PC-9 (cell line): ENCODE data around the gene TRPV6. TPM values are rescaled to one million over a fixed set of nuclear protein-coding genes. Genes with fewer than 3 reads are reported as not detected.

Source experiments
- BruUV-seq: library from RNA; stranded (reverse); fragments of 400-500 nt; replicated peaks from 2 replicates; lab custom pipeline; 2021; lab: Mats Ljungman, UMichigan
- CTCF ChIA-PET: fragments of 300-600 bp; sonication (Branson Sonifier 250); formaldehyde crosslinking; loops from one replicate; lab custom pipeline; 2022; ENCODE audit warnings: antibody characterized with exemption; lab: Charles Lee
- POLR2A ChIA-PET: fragments of 300-600 bp; sonication (Branson Sonifier 250); formaldehyde crosslinking; loops from one replicate; lab custom pipeline; 2022; ENCODE audit warnings: antibody characterized with exemption; ENCODE audit not compliant: unreplicated experiment; lab: Charles Lee
- DNase-seq, 2 experiments: peaks; one replicate each; pipeline versions ENCODE4 v3.0.0 to v3.0.0-alpha.2; 2015 to 2022; ENCODE audit warnings: mixed read lengths in 1 of 2
- H2AFZ ChIP-seq: fragments of 200-600 bp; sonication (generic); 2 replicates; pipeline ENCODE4 v1.8.1; 2017; ENCODE audit warnings: antibody characterized with exemption
- H3F3A ChIP-seq: fragments of 200-600 bp; sonication (generic); 2 replicates; pipeline ENCODE4 v1.8.1; 2017; ENCODE audit warnings: antibody characterized with exemption, mild to moderate bottlenecking, low read depth; ENCODE audit not compliant: insufficient read depth
- H3K27ac ChIP-seq: fragments of 200-600 bp; sonication (generic); 2 replicates; pipeline ENCODE4 v1.6.1; 2016; ENCODE audit warnings: mixed run types
- H3K27me3 ChIP-seq: fragments of 200-600 bp; sonication (generic); 2 replicates; pipeline ENCODE4 v1.6.1; 2016; ENCODE audit warnings: low read depth, mixed run types; ENCODE audit not compliant: insufficient read depth
- H3K36me3 ChIP-seq: fragments of 200-600 bp; sonication (generic); 2 replicates; pipeline ENCODE4 v1.6.1; 2016; ENCODE audit warnings: low read depth, mixed run types
- H3K4me1 ChIP-seq: fragments of 200-600 bp; sonication (generic); replicated peaks from 2 replicates; pipeline ENCODE4 v1.6.1; 2016; ENCODE audit warnings: mixed run types; ENCODE audit not compliant: insufficient read depth
- H3K4me2 ChIP-seq: fragments of 200-600 bp; sonication (generic); 2 replicates; pipeline ENCODE4 v1.6.1; 2017; ENCODE audit warnings: mixed run types
- H3K4me3 ChIP-seq: fragments of 200-600 bp; sonication (generic); 2 replicates; pipeline ENCODE4 v1.6.1; 2016; ENCODE audit warnings: mixed run types
- H3K79me2 ChIP-seq: fragments of 200-600 bp; sonication (generic); 2 replicates; pipeline ENCODE4 v1.6.1; 2017; ENCODE audit warnings: low read depth, mixed run types
- H3K9me2 ChIP-seq: fragments of 200-600 bp; sonication (generic); 2 replicates; pipeline ENCODE4 v1.8.1; 2017; ENCODE audit warnings: mild to moderate bottlenecking; ENCODE audit not compliant: insufficient read depth
- H3K9me3 ChIP-seq: fragments of 200-600 bp; sonication (generic); 2 replicates; pipeline ENCODE4 v1.8.1; 2016; ENCODE audit warnings: low read depth; ENCODE audit not compliant: insufficient read depth
- H4K20me1 ChIP-seq: fragments of 200-600 bp; sonication (generic); 2 replicates; pipeline ENCODE4 v1.8.1; 2017; ENCODE audit not compliant: insufficient read depth
- EZH2 ChIP-seq: fragments of 200-600 bp; sonication (generic); IDR thresholded peaks from 2 replicates; pipeline ENCODE4 v1.8.0; 2017; ENCODE audit warnings: antibody characterized with exemption, low read depth
- intact Hi-C: fragments of 100-400 bp; cut with micrococcal nuclease; formaldehyde crosslinking; loops from one replicate; pipeline ENCODE4 v1.10.0; 2022; ENCODE audit not compliant: unreplicated experiment
- total RNA-seq: library from RNA; stranded (reverse); gene quantifications from 2 replicates; pipeline ENCODE4 v1.2.3, GENCODE V29; 2021
- TF ChIP-seq, protein P1 (sequence below): fragments of 200-600 bp; sonication (generic); conservative IDR thresholded peaks from 2 replicates; pipeline ENCODE4 v1.6.1; 2017; ENCODE audit warnings: mixed run types, antibody characterized with exemption, mild to moderate bottlenecking, moderate library complexity

TRPV6 gene
- total RNA-seq, 1 experiment from 2014 or later, result 14.7 TPM

DNA sequence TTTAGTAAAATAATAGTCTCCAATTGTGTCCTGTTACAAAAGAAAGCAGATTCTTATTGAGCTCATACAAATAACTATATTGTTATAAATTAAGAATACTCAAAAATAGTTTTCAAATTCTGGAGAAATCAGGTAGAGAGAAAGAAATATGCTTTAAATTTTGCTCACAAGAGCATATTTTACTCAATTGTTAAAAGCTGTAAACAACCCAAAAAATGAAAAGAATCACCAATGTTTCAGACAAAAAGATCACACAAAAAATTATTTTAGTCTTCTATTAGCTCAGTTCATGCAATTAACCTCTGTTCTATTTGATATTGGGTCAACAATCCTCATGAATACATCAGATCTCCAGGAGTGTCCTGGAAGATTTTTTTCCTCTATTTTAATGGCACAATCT lies 18.6 kb upstream of the TRPV6 start:
- Histone ChIP-seq H3K4me2 (no peak overlapping the region), H3K36me3 (no peaks in the 10 kb centered on the region), H3K9me3 (peaks cover 30% of the 10 kb centered on the region), H3K27ac (no peak overlapping the region), H3K4me1 (peaks cover 8% of the 10 kb centered on the region), H3K27me3 (no peaks in the 10 kb centered on the region), H3K4me3 (no peak overlapping the region), H4K20me1 (no peaks in the 10 kb centered on the region), H2AFZ (no peak overlapping the region), H3K79me2 (no peaks in the 10 kb centered on the region), H3F3A (no peaks in the 10 kb centered on the region), H3K9me2 (no peaks in the 10 kb centered on the region)
- no TSS peak for BruUV-seq
- ChIA-PET CTCF (no interaction called here), POLR2A (interaction anchor here (0.5 kb wide), 1 partner anchor 93 kb away, joined by 4 read pairs; no protein-coding TSS in a partner anchor)
- no peak for DNase-seq
- TF ChIP-seq, protein P1, sequence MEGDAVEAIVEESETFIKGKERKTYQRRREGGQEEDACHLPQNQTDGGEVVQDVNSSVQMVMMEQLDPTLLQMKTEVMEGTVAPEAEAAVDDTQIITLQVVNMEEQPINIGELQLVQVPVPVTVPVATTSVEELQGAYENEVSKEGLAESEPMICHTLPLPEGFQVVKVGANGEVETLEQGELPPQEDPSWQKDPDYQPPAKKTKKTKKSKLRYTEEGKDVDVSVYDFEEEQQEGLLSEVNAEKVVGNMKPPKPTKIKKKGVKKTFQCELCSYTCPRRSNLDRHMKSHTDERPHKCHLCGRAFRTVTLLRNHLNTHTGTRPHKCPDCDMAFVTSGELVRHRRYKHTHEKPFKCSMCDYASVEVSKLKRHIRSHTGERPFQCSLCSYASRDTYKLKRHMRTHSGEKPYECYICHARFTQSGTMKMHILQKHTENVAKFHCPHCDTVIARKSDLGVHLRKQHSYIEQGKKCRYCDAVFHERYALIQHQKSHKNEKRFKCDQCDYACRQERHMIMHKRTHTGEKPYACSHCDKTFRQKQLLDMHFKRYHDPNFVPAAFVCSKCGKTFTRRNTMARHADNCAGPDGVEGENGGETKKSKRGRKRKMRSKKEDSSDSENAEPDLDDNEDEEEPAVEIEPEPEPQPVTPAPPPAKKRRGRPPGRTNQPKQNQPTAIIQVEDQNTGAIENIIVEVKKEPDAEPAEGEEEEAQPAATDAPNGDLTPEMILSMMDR, result no peak
- TF ChIP-seq EZH2, result no peak
- intact Hi-C loops, result no loop called here

DNA sequence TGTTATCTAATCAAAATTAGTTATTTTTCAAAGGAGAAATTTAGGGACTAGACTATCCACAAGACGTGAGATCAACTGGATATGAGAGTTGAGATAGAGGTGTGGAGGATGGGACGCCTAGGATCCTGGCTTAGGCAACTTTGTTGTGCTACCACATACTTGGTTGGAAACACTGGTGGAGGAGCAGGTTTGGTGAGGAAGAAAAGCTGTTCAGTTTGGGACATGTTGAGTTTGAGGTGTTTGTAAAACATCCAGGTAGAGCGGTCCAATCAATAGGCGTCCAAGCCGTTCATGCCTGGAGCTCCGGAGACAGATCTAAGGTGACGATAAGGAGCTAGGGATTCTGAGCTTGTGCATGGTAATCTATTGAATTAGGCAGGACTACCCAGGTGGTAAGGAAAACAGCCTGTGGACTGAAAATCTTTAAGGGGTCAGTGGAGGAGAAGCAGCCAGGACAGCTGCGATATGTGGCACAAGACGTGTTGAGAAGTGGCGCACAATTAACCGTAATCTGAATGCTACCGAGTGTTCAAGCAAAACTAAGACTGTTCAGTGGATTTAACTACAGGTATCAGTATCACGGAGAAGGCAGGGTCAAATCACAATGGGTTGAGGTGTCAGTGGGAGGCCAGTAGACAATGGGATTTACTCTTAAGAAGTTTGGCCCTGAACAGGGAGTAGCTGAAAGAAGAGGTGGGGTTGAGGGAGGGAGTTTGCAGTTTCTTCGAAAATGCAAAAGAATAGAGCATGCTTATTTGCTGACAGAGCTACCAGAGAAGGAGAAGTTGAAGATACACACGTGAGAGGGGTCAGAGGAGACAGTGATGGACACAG lies 16.1 kb upstream of the TRPV6 start:
- peaks cover 21% of the 10 kb centered on the region for H3K9me3 ChIP-seq
- H3K79me2 ChIP-seq, result no peaks in the 10 kb centered on the region
- no peaks in the 10 kb centered on the region for H3K27me3 ChIP-seq
- H3K27ac ChIP-seq, result no peak overlapping the region
- H2AFZ ChIP-seq, result no peak overlapping the region
- H3K4me1 ChIP-seq, result peaks cover 20% of the 10 kb centered on the region
- ChIA-PET POLR2A (no interaction called here), CTCF (interaction anchor here (0.7 to 0.8 kb wide), 3 partner anchors 20 to 582 kb away, joined by 3 to 8 read pairs (median 3); no protein-coding TSS in a partner anchor)
- intact Hi-C loops, result no loop called here
- H4K20me1 ChIP-seq, result no peaks in the 10 kb centered on the region
- H3K4me2 ChIP-seq, result no peak overlapping the region
- BruUV-seq, result no TSS peak
- no peak overlapping the region for H3K4me3 ChIP-seq
- H3K36me3 ChIP-seq, result no peaks in the 10 kb centered on the region
- H3K9me2 ChIP-seq, result no peaks in the 10 kb centered on the region
- H3F3A ChIP-seq, result peaks cover 4% of the 10 kb centered on the region; the same call in 1 of the 2 replicates
- TF ChIP-seq, protein P1, result no peak
- no peak for TF ChIP-seq EZH2
- no peak for DNase-seq

DNA sequence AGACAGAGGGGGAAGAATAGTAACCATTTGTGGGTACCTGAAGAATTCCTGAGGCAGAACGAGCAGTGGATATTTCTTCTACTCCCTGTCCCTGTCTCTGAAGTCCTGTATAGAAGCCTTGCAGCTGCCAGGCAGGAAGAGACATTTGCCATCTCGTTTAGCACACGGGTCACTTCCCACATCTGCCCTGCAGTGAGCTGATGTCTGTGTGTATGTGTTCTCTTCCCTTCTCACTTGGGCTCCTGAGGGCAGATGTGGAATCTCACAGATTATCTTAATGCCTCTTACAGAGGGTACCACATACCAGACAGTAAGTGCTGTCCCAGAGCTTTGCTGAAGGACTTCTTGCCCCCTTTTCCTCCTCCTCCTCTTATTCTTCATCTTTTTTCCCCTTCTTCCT lies 14.1 kb upstream of the TRPV6 start:
- DNase-seq, result no peak
- CTCF ChIA-PET, result no interaction called here
- no peaks in the 10 kb centered on the region for H3K79me2 ChIP-seq
- no peak for TF ChIP-seq EZH2
- H3K9me3 ChIP-seq, result peaks cover 9% of the 10 kb centered on the region; the same call in 1 of the 2 replicates
- no TSS peak for BruUV-seq
- H3K4me3 ChIP-seq, result no peak overlapping the region
- POLR2A ChIA-PET, result interaction anchor here (0.6 kb wide), 1 partner anchor 300 kb away, joined by 5 read pairs; no protein-coding TSS in a partner anchor
- H3K4me2 ChIP-seq, result no peak overlapping the region
- peaks cover 24% of the 10 kb centered on the region for H3K4me1 ChIP-seq
- H3K27me3 ChIP-seq, result no peaks in the 10 kb centered on the region
- intact Hi-C loops, result loop anchor here (1.0 kb wide), 1 partner anchor 14 kb away; the partner anchor contains the start of gene TRPV6
- H3F3A ChIP-seq, result peaks cover 4% of the 10 kb centered on the region; the same call in 1 of the 2 replicates
- no peaks in the 10 kb centered on the region for H4K20me1 ChIP-seq
- no peak overlapping the region for H2AFZ ChIP-seq
- H3K27ac ChIP-seq, result no peak overlapping the region
- H3K9me2 ChIP-seq, result no peaks in the 10 kb centered on the region
- no peaks in the 10 kb centered on the region for H3K36me3 ChIP-seq
